Peyer's patch (tissue), 4 donors: Measurements from ENCODE around the gene SEMA4C. TPM values are rescaled to one million over a fixed set of nuclear protein-coding genes. Genes with fewer than 3 reads are reported as not detected.

Experiments used
- DNase-seq, 3 donors: peaks; one replicate each; pipeline ENCODE4 v3.0.0-alpha.2; 2017 to 2019
- H3K27ac ChIP-seq, 4 donors: fragments of 200-600 bp; sonication (generic); one replicate each; pipeline ENCODE4 v1.5.1; 2016 to 2019
- H3K27me3 ChIP-seq, 2 donors: fragments of 200-600 bp; sonication (generic); one replicate each; pipeline ENCODE4 v1.5.1; 2019
- H3K36me3 ChIP-seq, 3 donors: fragments of 200-600 bp; sonication (generic); one replicate each; pipeline ENCODE4 v1.5.1; 2016 to 2019
- H3K4me1 ChIP-seq, 4 donors: fragments of 200-600 bp; sonication (generic); one replicate each; pipeline ENCODE4 v1.5.1; 2016 to 2019
- H3K4me3 ChIP-seq, 4 donors: fragments of 200-600 bp; sonication (generic); 1 replicate in 3 of 4; 2 replicates in 1 of 4; pipeline ENCODE4 v1.5.1; 2016 to 2019; ENCODE audit warnings: mild to moderate bottlenecking in 1 of 4
- H3K9me3 ChIP-seq, 4 donors: fragments of 200-600 bp; sonication (generic); one replicate each; pipeline ENCODE4 v1.5.1; 2016 to 2019; ENCODE audit warnings: mild to moderate bottlenecking in 1 of 4
- POLR2A ChIP-seq, 2 donors: fragments of 450-650 bp; IDR thresholded peaks; one replicate each; pipeline ENCODE4 v1.5.1; 2017; ENCODE audit warnings: antibody characterized with exemption in 2 of 2, mild to moderate bottlenecking in 2 of 2, moderate library complexity in 2 of 2
- total RNA-seq, 4 donors: library from RNA; depleted of rRNA; stranded (reverse); fragments of >200 nt; gene quantifications; one replicate each; pipeline ENCODE4 v1.1.0, GENCODE V29; 2016
- TF ChIP-seq, protein P1 (sequence below), 6 experiments: fragments of 450-650 bp in 4 of 6; fragments of 200-600 bp in 2 of 6; sonication (generic) in 1 of 6; IDR thresholded peaks; one replicate each; pipeline ENCODE4 v1.5.1; 2017 to 2019; ENCODE audit warnings: antibody characterized with exemption in 6 of 6, mild to moderate bottlenecking in 3 of 6, moderate library complexity in 1 of 6

Gene SEMA4C
- total RNA-seq, 4 donors from 2014 or later = 4.2 to 19.0 (median 13.9) TPM

DNA sequence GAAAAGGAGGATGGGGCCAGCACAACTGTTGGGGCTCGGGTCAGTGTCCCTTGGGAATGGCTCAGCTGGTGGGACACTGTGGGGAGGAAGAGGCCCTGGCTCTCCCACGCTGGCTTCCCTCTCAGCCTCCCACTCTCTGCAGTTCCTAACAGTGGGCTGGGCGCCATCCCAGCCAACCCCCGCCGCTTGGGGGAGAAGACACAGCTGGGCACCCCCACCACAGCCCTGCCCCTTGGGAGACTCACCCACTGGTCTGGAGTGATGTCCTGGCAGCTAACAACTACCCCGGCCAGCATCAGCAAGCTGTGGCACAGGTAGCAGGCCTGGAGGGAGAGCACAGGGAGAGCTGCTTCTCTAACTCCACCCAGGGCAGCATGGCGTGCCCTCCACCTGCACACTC, 8.3 kb upstream of the SEMA4C start:
- Histone ChIP-seq H3K27ac (no peak overlapping the region), H3K4me3 (no peak overlapping the region), H3K9me3 (no peaks in the 10 kb centered on the region), H3K27me3 (no peaks in the 10 kb centered on the region), H3K4me1 (peaks cover 0 to 13% (median 0%) of the 10 kb centered on the region in 4 donors), H3K36me3 (no peaks in the 10 kb centered on the region)
- no peak for DNase-seq
- TF ChIP-seq, protein P1, sequence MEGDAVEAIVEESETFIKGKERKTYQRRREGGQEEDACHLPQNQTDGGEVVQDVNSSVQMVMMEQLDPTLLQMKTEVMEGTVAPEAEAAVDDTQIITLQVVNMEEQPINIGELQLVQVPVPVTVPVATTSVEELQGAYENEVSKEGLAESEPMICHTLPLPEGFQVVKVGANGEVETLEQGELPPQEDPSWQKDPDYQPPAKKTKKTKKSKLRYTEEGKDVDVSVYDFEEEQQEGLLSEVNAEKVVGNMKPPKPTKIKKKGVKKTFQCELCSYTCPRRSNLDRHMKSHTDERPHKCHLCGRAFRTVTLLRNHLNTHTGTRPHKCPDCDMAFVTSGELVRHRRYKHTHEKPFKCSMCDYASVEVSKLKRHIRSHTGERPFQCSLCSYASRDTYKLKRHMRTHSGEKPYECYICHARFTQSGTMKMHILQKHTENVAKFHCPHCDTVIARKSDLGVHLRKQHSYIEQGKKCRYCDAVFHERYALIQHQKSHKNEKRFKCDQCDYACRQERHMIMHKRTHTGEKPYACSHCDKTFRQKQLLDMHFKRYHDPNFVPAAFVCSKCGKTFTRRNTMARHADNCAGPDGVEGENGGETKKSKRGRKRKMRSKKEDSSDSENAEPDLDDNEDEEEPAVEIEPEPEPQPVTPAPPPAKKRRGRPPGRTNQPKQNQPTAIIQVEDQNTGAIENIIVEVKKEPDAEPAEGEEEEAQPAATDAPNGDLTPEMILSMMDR (IDR thresholded peaks at IDR 0.05) = no peak
- TF ChIP-seq POLR2A (IDR thresholded peaks at IDR 0.05) = no peak

DNA sequence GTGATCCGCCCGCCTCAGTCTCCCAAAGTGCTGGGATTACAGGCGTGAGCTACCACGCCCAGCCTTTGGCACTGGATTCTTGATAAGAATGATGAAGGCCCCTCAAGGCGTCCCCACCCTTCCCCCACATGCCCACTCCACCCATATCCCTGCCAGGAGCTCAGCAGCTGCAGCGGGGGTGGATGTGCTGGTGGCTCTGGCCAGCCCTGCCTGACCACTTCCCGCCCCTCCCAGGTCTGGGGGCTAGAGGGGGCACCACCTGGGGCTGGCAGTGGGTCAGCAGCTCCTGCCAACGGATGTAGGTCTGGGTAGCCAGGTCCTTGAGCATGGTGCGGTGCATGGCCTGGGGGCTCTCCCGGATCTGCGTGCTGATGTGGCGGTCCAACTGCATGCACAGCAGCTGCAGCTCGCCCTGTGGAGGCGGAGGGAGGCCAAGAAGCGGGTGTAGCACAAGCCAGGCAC, 7.8 kb upstream of the SEMA4C start:
- Histone ChIP-seq H3K27me3 (no peaks in the 10 kb centered on the region), H3K9me3 (no peaks in the 10 kb centered on the region), H3K27ac (no peak overlapping the region), H3K36me3 (no peaks in the 10 kb centered on the region), H3K4me3 (no peak overlapping the region), H3K4me1 (peaks cover 0 to 13% (median 0%) of the 10 kb centered on the region in 4 donors)
- TF ChIP-seq POLR2A (IDR thresholded peaks at IDR 0.05) = no peak
- TF ChIP-seq, protein P1 (IDR thresholded peaks at IDR 0.05) = no peak
- DNase-seq = no peak

DNA sequence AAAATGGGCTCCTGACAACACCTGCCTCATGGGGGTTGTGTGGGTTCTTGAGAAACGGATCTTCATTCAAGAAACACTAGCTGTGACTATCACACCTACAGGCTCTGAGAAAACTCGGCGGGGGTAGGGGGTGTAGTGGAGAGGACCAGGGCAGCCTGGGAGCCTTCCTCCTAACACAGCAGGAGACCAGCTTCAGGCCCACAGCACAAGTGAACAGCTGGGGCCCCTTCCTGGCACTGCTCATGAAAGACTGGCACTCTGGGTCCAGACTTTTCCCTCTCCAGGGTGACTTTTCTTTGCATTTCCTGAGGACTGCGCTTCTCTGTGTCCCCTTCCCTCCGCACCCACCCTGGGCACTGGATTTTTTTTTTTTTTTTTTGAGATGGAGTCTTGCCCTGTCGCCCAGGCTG, 7.2 kb upstream of the SEMA4C start:
- no peak for DNase-seq
- Histone ChIP-seq H3K9me3 (no peaks in the 10 kb centered on the region), H3K27ac (no peak overlapping the region), H3K36me3 (no peaks in the 10 kb centered on the region), H3K4me1 (peaks cover 0 to 13% (median 0%) of the 10 kb centered on the region in 4 donors), H3K4me3 (no peak overlapping the region), H3K27me3 (no peaks in the 10 kb centered on the region)
- TF ChIP-seq POLR2A (IDR thresholded peaks at IDR 0.05) = no peak
- TF ChIP-seq, protein P1 (IDR thresholded peaks at IDR 0.05) = no peak

DNA sequence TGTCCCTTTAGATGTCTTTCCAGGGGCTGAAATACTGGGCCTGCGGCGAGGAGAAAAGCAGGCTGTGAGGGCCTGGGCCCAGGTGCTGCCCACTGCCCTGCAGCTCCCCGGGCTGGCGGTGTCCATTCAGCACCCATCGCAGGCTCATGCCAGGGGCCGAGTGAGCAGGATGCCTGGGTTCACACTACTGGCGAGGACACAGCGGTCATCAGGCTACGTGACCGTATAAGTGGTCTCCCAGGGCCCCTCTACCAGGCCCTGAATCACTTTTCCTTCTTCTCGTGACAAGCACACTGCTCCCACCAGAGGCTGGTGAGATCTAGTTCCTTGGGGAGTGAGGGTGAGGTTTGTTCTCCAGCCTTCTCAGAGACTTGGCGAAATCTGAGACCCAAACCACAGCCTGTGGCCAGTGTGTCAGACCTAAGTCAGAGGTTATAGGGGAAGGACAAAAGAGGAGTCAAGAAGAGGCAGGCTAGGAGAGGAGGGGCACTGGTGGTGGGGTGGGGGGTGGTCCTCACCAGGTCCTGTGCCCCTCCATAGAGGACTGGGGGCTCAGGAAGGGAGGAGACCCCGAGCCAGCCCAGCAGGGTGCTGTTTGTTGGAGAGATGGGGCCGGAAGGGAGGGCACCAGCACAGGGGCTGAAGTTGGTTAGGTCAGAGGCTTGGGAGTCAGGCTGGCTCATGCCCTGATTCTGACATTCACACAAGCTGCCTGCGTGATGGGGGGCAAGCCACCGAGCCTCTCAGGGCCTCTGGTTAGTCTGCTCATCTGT, 6.6 kb upstream of the SEMA4C start:
- Histone ChIP-seq H3K27ac (no peak overlapping the region), H3K4me1 (peaks cover 0 to 13% (median 0%) of the 10 kb centered on the region in 4 donors), H3K36me3 (no peaks in the 10 kb centered on the region), H3K9me3 (no peaks in the 10 kb centered on the region), H3K4me3 (no peak overlapping the region), H3K27me3 (no peaks in the 10 kb centered on the region)
- no peak for DNase-seq
- TF ChIP-seq, protein P1 (IDR thresholded peaks at IDR 0.05) = no peak
- TF ChIP-seq POLR2A (IDR thresholded peaks at IDR 0.05) = no peak

DNA sequence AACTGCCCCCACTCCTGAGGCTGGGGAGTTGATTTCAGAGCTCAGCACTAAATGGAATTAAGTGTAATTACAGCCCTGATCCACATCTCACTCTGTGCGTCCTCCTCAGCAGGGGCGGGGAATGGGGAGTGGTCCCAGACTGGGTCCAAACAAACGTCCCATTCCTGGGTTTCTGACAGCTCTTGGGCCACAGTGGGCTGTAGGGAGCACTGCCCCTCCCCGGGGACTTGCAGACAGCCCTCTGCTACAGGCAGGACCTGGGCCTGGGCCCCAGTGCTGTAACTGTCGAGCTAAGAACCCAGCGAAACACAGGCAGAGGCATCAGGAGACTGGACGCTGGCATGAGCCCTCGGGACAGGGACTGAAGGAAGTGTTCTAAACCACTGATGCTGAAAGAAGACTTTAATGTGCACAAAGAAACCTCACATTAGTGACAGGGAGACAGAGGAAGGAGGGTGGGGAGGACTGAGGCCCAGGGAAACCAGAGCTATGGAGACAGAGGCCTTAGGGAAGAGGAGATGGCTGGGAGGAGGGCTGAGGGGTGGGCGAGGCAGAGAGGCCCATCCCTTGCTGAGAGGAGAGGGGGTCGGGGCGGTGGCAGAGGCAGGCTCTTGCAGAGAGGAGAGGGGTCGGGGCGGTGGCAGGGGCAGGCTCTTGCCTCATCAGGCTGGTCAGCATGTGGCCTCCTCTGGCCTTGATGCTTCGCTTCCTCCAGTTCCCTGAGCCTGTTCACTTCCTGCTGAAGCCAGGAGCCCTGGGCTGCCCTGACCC, 5.8 kb upstream of the SEMA4C start:
- Histone ChIP-seq H3K4me1 (peaks cover 0 to 13% (median under 1%) of the 10 kb centered on the region in 4 donors), H3K4me3 (no peak overlapping the region), H3K27ac (no peak overlapping the region), H3K36me3 (no peaks in the 10 kb centered on the region), H3K9me3 (no peaks in the 10 kb centered on the region), H3K27me3 (no peaks in the 10 kb centered on the region)
- DNase-seq = no peak
- no peak for TF ChIP-seq POLR2A (IDR thresholded peaks at IDR 0.05)
- TF ChIP-seq, protein P1 (IDR thresholded peaks at IDR 0.05) = no peak
